Measurements from ENCODE around the gene SDS.

The SDS gene

GRCh38 chr12:113403435-113404415, at the start of gene SDS:
SDS (minus strand) TSS chr12:113403887; CDS start chr12:113399708, 4,179 bp downstream.
- H3K79me2 ChIP-seq (ENCODE audit: insufficient read depth, low read length): no peaks in the 10 kb centered on the region
- ATAC-seq (ENCODE audit: insufficient read depth, low read depth): no peak
- H3K27ac ChIP-seq (ENCODE audit: low read length): no peak within 1 kb of the TSS
- no peaks in the 10 kb centered on the region for H4K20me1 ChIP-seq (ENCODE audit: insufficient read depth, low read length)
- H3K27me3 ChIP-seq (ENCODE audit: insufficient read depth, low read length, poor library complexity): no peaks in the 10 kb centered on the region
- no peaks in the 10 kb centered on the region for H3K9me3 ChIP-seq (ENCODE audit: insufficient read depth, low read length, severe bottlenecking)
- H3K4me3 ChIP-seq (ENCODE audit: low read depth in 1 of 2, low read length in 2 of 2): no peak within 1 kb of the TSS
- H3K36me3 ChIP-seq (ENCODE audit: insufficient read depth, low read length): no peaks in the 10 kb centered on the region
- no peak within 1 kb of the TSS for H3K4me2 ChIP-seq (ENCODE audit: insufficient read depth, low read length)
- DNase-seq: no peak
- no peak within 1 kb of the TSS for H3K9ac ChIP-seq (ENCODE audit: low read depth, low read length)
- TF ChIP-seq CTCF (IDR thresholded peaks at IDR 0.05; ENCODE audit: borderline replicate concordance, extremely low read depth, low read length, poor library complexity, severe bottlenecking): no peak
- no peak for TF ChIP-seq EZH2 (IDR thresholded peaks at IDR 0.05; ENCODE audit: borderline replicate concordance, low read depth, low read length, severe bottlenecking)
- H2AFZ ChIP-seq (ENCODE audit: low read depth, low read length): no peak within 1 kb of the TSS
- H3K4me1 ChIP-seq (ENCODE audit: insufficient read depth, low read length): no peaks in the 10 kb centered on the region

- TF ChIP-seq CTCF (IDR thresholded peaks at IDR 0.05; ENCODE audit: borderline replicate concordance, extremely low read depth, low read length, poor library complexity, severe bottlenecking): no peak
- TF ChIP-seq EZH2 (IDR thresholded peaks at IDR 0.05; ENCODE audit: borderline replicate concordance, low read depth, low read length, severe bottlenecking): no peak
- H3K27ac ChIP-seq (ENCODE audit: low read length): no peak overlapping the region
- no peak overlapping the region for H2AFZ ChIP-seq (ENCODE audit: low read depth, low read length)
- H3K36me3 ChIP-seq (ENCODE audit: insufficient read depth, low read length): no peaks in the 10 kb centered on the region
- no peaks in the 10 kb centered on the region for H3K27me3 ChIP-seq (ENCODE audit: insufficient read depth, low read length, poor library complexity)
- no peaks in the 10 kb centered on the region for H3K9me3 ChIP-seq (ENCODE audit: insufficient read depth, low read length, severe bottlenecking)
- no peaks in the 10 kb centered on the region for H4K20me1 ChIP-seq (ENCODE audit: insufficient read depth, low read length)
- no peak overlapping the region for H3K4me2 ChIP-seq (ENCODE audit: insufficient read depth, low read length)
- no peaks in the 10 kb centered on the region for H3K4me1 ChIP-seq (ENCODE audit: insufficient read depth, low read length)
- no peak for ATAC-seq (ENCODE audit: insufficient read depth, low read depth)
- H3K79me2 ChIP-seq (ENCODE audit: insufficient read depth, low read length): no peaks in the 10 kb centered on the region
- H3K4me3 ChIP-seq (ENCODE audit: low read depth in 1 of 2, low read length in 2 of 2): no peak overlapping the region
- H3K9ac ChIP-seq (ENCODE audit: low read depth, low read length): no peak overlapping the region
- no peak for DNase-seq
Measured at GRCh38 chr12:113453330-113453729, 49.6 kb upstream of the SDS start.

- ATAC-seq (ENCODE audit: insufficient read depth, low read depth): no peak
- no peaks in the 10 kb centered on the region for H3K36me3 ChIP-seq (ENCODE audit: insufficient read depth, low read length)
- no peak for DNase-seq
- H2AFZ ChIP-seq (ENCODE audit: low read depth, low read length): no peak overlapping the region
- H3K4me2 ChIP-seq (ENCODE audit: insufficient read depth, low read length): no peak overlapping the region
- H3K79me2 ChIP-seq (ENCODE audit: insufficient read depth, low read length): no peaks in the 10 kb centered on the region
- no peaks in the 10 kb centered on the region for H3K4me1 ChIP-seq (ENCODE audit: insufficient read depth, low read length)
- TF ChIP-seq CTCF (IDR thresholded peaks at IDR 0.05; ENCODE audit: borderline replicate concordance, extremely low read depth, low read length, poor library complexity, severe bottlenecking) (no peak), EZH2 (IDR thresholded peaks at IDR 0.05; ENCODE audit: borderline replicate concordance, low read depth, low read length, severe bottlenecking) (no peak)
- H3K9me3 ChIP-seq (ENCODE audit: insufficient read depth, low read length, severe bottlenecking): no peaks in the 10 kb centered on the region
- no peak overlapping the region for H3K27ac ChIP-seq (ENCODE audit: low read length)
- H3K9ac ChIP-seq (ENCODE audit: low read depth, low read length): no peak overlapping the region
- no peaks in the 10 kb centered on the region for H3K27me3 ChIP-seq (ENCODE audit: insufficient read depth, low read length, poor library complexity)
- H3K4me3 ChIP-seq (ENCODE audit: low read depth in 1 of 2, low read length in 2 of 2): no peak overlapping the region
- H4K20me1 ChIP-seq (ENCODE audit: insufficient read depth, low read length): no peaks in the 10 kb centered on the region
Measured at GRCh38 chr12:113452458-113452857, 48.8 kb upstream of the SDS start.
